OCI-LY1 (cell line): Measurements from ENCODE around the gene PSMA8.

Source experiments
- CTCF ChIP-seq: fragments of 200-600 bp; sonication (generic), shearing (Covaris generic); IDR thresholded peaks from 2 replicates; pipeline ENCODE4 v1.5.1; 2017; ENCODE audit warnings: mild to moderate bottlenecking, antibody characterized with exemption, low read length, moderate library complexity, mixed read lengths
- EZH2 ChIP-seq: fragments of 200-600 bp; sonication (generic), shearing (Covaris generic); IDR thresholded peaks from 2 replicates; pipeline ENCODE4 v1.8.0; 2017; ENCODE audit warnings: borderline replicate concordance, mixed run types, mild to moderate bottlenecking, antibody characterized with exemption, low read length, moderate library complexity, mixed read lengths

DNA sequence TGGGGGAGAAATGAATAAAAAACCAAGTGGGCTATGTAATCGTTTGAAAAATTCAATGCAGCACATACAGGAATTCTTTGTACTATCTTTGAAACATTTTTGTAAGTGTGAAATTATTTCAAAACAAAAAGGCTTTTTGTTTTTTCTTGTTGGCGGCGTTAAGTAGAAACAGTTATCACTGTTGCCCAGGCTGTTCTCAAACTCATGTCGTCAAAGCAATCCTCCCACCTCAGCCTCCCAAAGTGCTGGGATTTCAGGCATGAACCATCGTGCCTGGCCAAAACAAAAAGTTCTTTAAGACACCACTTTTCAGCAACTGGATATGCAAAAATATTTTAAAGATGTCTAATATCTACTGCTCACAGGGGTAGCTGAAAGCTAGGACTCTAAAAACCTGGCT is 48.6 kb upstream of the PSMA8 start:
- no peak for TF ChIP-seq CTCF
- no peak for TF ChIP-seq EZH2
